Natural killer cell (primary cell): Measurements from ENCODE around the gene CASKIN2. TPM values are rescaled to one million over a fixed set of nuclear protein-coding genes. Genes with fewer than 3 reads are reported as not detected.
A peak's percentile ranks its signal among the peaks of the same experiment; 100 is the strongest.
"Not testable (repeated sequence)": the region's sequence is repeated elsewhere in the genome, so short reads cannot be mapped to it uniquely, and the experiment has no call there.

ENCODE experiments used
- ATAC-seq, 3 donors: fragments of 150-1000 bp in 2 of 3; fragments of 200-7000 bp in 1 of 3; cut with Tn5 transposase; 1 replicate in 1 of 3; 2 replicates in 2 of 3; pipeline ENCODE4 v1.10.0; 2021; ENCODE audit warnings: mild to moderate bottlenecking in 2 of 3, moderate library complexity in 2 of 3
- DNase-seq, 2 donors: peaks; one replicate each; pipeline versions ENCODE4 v3.0.0 to v3.0.0-alpha.2; 2013 to 2021; ENCODE audit warnings: mixed read lengths in 1 of 2
- H3K27ac ChIP-seq: one replicate; pipeline ENCODE4 v1.5.1; 2013; ENCODE audit warnings: mild to moderate bottlenecking, low read length
- H3K27me3 ChIP-seq: one replicate; pipeline ENCODE4 v1.6.1; 2013; ENCODE audit warnings: low read length; ENCODE audit not compliant: control insufficient read depth, insufficient read depth
- H3K36me3 ChIP-seq: one replicate; pipeline ENCODE4 v1.6.1; 2013; ENCODE audit warnings: low read length; ENCODE audit not compliant: control insufficient read depth, insufficient read depth
- H3K4me1 ChIP-seq: one replicate; pipeline ENCODE4 v1.6.1; 2013; ENCODE audit warnings: low read length; ENCODE audit not compliant: control insufficient read depth, insufficient read depth
- H3K4me3 ChIP-seq: one replicate; pipeline ENCODE4 v1.5.1; 2013; ENCODE audit warnings: low read length
- H3K9me3 ChIP-seq: one replicate; pipeline ENCODE4 v1.6.1; 2013; ENCODE audit warnings: low read length; ENCODE audit not compliant: control insufficient read depth, insufficient read depth
- H3K27ac Mint-ChIP-seq, 2 donors: one replicate each; pipeline ENCODE4 v1.8.0; 2022; ENCODE audit warnings: mild to moderate bottlenecking in 2 of 2, mixed read lengths in 2 of 2, moderate library complexity in 1 of 2
- H3K27me3 Mint-ChIP-seq, 2 donors: one replicate each; pipeline ENCODE4 v1.8.0; 2022; ENCODE audit warnings: low read depth in 2 of 2, mixed read lengths in 2 of 2
- H3K36me3 Mint-ChIP-seq: one replicate; pipeline ENCODE4 v1.8.0; 2022; ENCODE audit warnings: mixed read lengths
- H3K4me1 Mint-ChIP-seq, 2 donors: one replicate each; pipeline ENCODE4 v1.8.0; 2022; ENCODE audit warnings: mixed read lengths in 2 of 2
- H3K4me3 Mint-ChIP-seq: one replicate; pipeline ENCODE4 v1.8.0; 2022; ENCODE audit warnings: mild to moderate bottlenecking, moderate library complexity, mixed read lengths
- H3K9me3 Mint-ChIP-seq, 2 donors: one replicate each; pipeline ENCODE4 v1.8.0; 2022; ENCODE audit warnings: mixed read lengths in 2 of 2
- CTCF ChIP-seq: fragments of 200-600 bp; IDR thresholded peaks from one replicate; pipeline ENCODE4 v1.8.0; 2022; ENCODE audit warnings: antibody characterized with exemption
- WGBS: methylation state at CpG from one replicate; pipeline ENCODE4 v1.1.7; 2013; ENCODE audit warnings: missing lambda C conversion rate; ENCODE audit not compliant: insufficient coverage; 5-methylcytosine and 5-hydroxymethylcytosine counted together
- intact Hi-C: fragments of 100-400 bp; cut with micrococcal nuclease; formaldehyde crosslinking; loops from one replicate; pipeline ENCODE4 v1.14.2; 2022
- total RNA-seq, 4 donors: library from RNA; stranded (reverse); fragments of 120-200 nt in 1 of 4; gene quantifications; one replicate each; pipeline versions ENCODE4 v1.2.3 to v1.2.4, GENCODE V29; 2013 to 2022

Gene CASKIN2
- total RNA-seq, 3 donors from 2014 or later (not counting 1 experiment from before 2014, with no cell fraction given), result 0.49 to 1.8 (median 1.7) TPM

- no peak for TF ChIP-seq CTCF
- Mint-ChIP-seq H3K27ac (peak overlapping the region in 1 of 2 donors; percentile 70), H3K4me1 (peaks cover 3 to 12% of the 10 kb centered on the region in 2 donors), H3K4me3 (no peak overlapping the region), H3K9me3 (no peaks in the 10 kb centered on the region), H3K27me3 (no peaks in the 10 kb centered on the region), H3K36me3 (no peaks in the 10 kb centered on the region)
- H3K27me3 ChIP-seq, result no peaks in the 10 kb centered on the region
- WGBS, result 95% methylated on average over 10 of the region's 13 CpGs
- no peaks in the 10 kb centered on the region for H3K9me3 ChIP-seq
- DNase-seq (no peak), ATAC-seq (no peak)
- intact Hi-C loops, result no loop called here
- H3K27ac ChIP-seq, result no peak overlapping the region
- peaks cover 3% of the 10 kb centered on the region for H3K4me1 ChIP-seq
- no peaks in the 10 kb centered on the region for H3K36me3 ChIP-seq
- no peak overlapping the region for H3K4me3 ChIP-seq
Observed at GRCh38 chr17:75481194-75482068, 33.9 kb downstream of the CASKIN2 start.

GRCh38 chr17:75480281-75480680 is 35.1 kb downstream of the CASKIN2 start:
- intact Hi-C loops, result no loop called here
- TF ChIP-seq CTCF, result no peak
- no peak for ATAC-seq
- H3K27ac Mint-ChIP-seq, result peak overlapping the region in 1 of 2 donors; percentile 70
- H3K4me1 Mint-ChIP-seq, result peaks cover 5 to 9% of the 10 kb centered on the region in 2 donors
- no peak overlapping the region for H3K4me3 Mint-ChIP-seq
- H3K36me3 Mint-ChIP-seq, result no peaks in the 10 kb centered on the region
- no peaks in the 10 kb centered on the region for H3K9me3 ChIP-seq
- 96% methylated on average over 6 of the region's 6 CpGs for WGBS
- H3K36me3 ChIP-seq, result no peaks in the 10 kb centered on the region
- no peak overlapping the region for H3K4me3 ChIP-seq
- H3K27ac ChIP-seq, result no peak overlapping the region
- no peak for DNase-seq
- no peaks in the 10 kb centered on the region for H3K9me3 Mint-ChIP-seq
- H3K27me3 Mint-ChIP-seq, result no peaks in the 10 kb centered on the region
- H3K4me1 ChIP-seq, result no peaks in the 10 kb centered on the region
- no peaks in the 10 kb centered on the region for H3K27me3 ChIP-seq

GRCh38 chr17:75478508-75478907 is 36.8 kb downstream of the CASKIN2 start:
- H3K27ac Mint-ChIP-seq, result no peak overlapping the region
- Histone ChIP-seq H3K27ac (no peak overlapping the region), H3K27me3 (no peaks in the 10 kb centered on the region), H3K9me3 (no peaks in the 10 kb centered on the region), H3K36me3 (peaks cover 4% of the 10 kb centered on the region), H3K4me3 (no peak overlapping the region), H3K4me1 (no peaks in the 10 kb centered on the region)
- no peak for ATAC-seq
- H3K4me3 Mint-ChIP-seq, result no peak overlapping the region
- H3K36me3 Mint-ChIP-seq, result no peaks in the 10 kb centered on the region
- intact Hi-C loops, result no loop called here
- TF ChIP-seq CTCF, result no peak
- 97% methylated on average over 7 of the region's 7 CpGs for WGBS
- H3K9me3 Mint-ChIP-seq, result no peaks in the 10 kb centered on the region
- DNase-seq, result no peak
- H3K4me1 Mint-ChIP-seq, result peaks cover 5 to 9% of the 10 kb centered on the region in 2 donors
- no peaks in the 10 kb centered on the region for H3K27me3 Mint-ChIP-seq

GRCh38 chr17:75477490-75477862 is 37.9 kb downstream of the CASKIN2 start:
- H3K27ac ChIP-seq, intact Hi-C loops, H3K27ac Mint-ChIP-seq, ATAC-seq, H3K4me1 Mint-ChIP-seq, H3K9me3 ChIP-seq, H3K4me3 ChIP-seq, H3K27me3 Mint-ChIP-seq, H3K36me3 Mint-ChIP-seq, H3K9me3 Mint-ChIP-seq, H3K27me3 ChIP-seq, H3K4me3 Mint-ChIP-seq, H3K4me1 ChIP-seq, DNase-seq: not testable (repeated sequence)
- peaks cover 14% of the 10 kb centered on the region for H3K36me3 ChIP-seq
- WGBS, result 97% methylated on average over 11 of the region's 11 CpGs
